Lung (tissue), 12 donors: Measurements from ENCODE around the gene MYL12B. TPM values are rescaled to one million over a fixed set of nuclear protein-coding genes. Genes with fewer than 3 reads are reported as not detected.

ENCODE experiments used
- ATAC-seq: fragments of 200-7000 bp; cut with Tn5 transposase; one replicate; pipeline ENCODE4 v1.9.1; 2020; ENCODE audit warnings: moderate number of reproducible peaks; ENCODE audit not compliant: insufficient read depth, low FRiP score
- DNase-seq, 3 donors: peaks; one replicate each; pipeline ENCODE4 v3.0.0-alpha.2; 2013 to 2017
- H3K27ac ChIP-seq, 2 donors: one replicate each; pipeline ENCODE4 v1.5.1; 2013; ENCODE audit warnings: mild to moderate bottlenecking in 2 of 2, moderate library complexity in 2 of 2, control low read depth in 1 of 2, inconsistent platforms in 1 of 2, low read depth in 1 of 2, low read length in 1 of 2
- H3K27me3 ChIP-seq, 3 donors: one replicate each; pipeline ENCODE4 v1.5.1; 2013; ENCODE audit warnings: low read length in 2 of 3; ENCODE audit not compliant: control insufficient read depth in 3 of 3, insufficient read depth in 3 of 3
- H3K36me3 ChIP-seq, 4 donors: one replicate each; pipeline ENCODE4 v1.5.1; 2013; ENCODE audit warnings: low read length in 4 of 4, mild to moderate bottlenecking in 1 of 4, moderate library complexity in 1 of 4; ENCODE audit not compliant: control insufficient read depth in 4 of 4, insufficient read depth in 4 of 4
- H3K4me1 ChIP-seq, 5 donors: one replicate each; pipeline ENCODE4 v1.5.1; 2013; ENCODE audit warnings: low read length in 5 of 5, mild to moderate bottlenecking in 2 of 5, moderate library complexity in 1 of 5; ENCODE audit not compliant: control insufficient read depth in 5 of 5, insufficient read depth in 5 of 5
- H3K4me3 ChIP-seq: one replicate; pipeline ENCODE4 v1.5.1; 2013; ENCODE audit warnings: mild to moderate bottlenecking, control low read depth, moderate library complexity
- H3K9ac ChIP-seq, 2 donors: one replicate each; pipeline ENCODE4 v1.5.1; 2013; ENCODE audit warnings: low read length in 2 of 2, control low read depth in 1 of 2; ENCODE audit not compliant: insufficient read depth in 1 of 2
- H3K9me3 ChIP-seq, 4 donors: one replicate each; pipeline ENCODE4 v1.5.1; 2013; ENCODE audit warnings: low read length in 3 of 4, mild to moderate bottlenecking in 1 of 4, moderate library complexity in 1 of 4; ENCODE audit not compliant: control insufficient read depth in 4 of 4, insufficient read depth in 3 of 4
- WGBS, 2 donors: extraction: QIAGEN DNeasy Blood & Tissue Kit; methylation state at CpG; one replicate each; pipeline ENCODE4 v1.1.7; 2013; 5-methylcytosine and 5-hydroxymethylcytosine counted together
- polyA plus RNA-seq, 2 donors: library from polyadenylated mRNA; stranded (reverse); fragments of 200-250 nt; gene quantifications; one replicate each; pipeline ENCODE4 v1.2.1, GENCODE V29; 2013
- total RNA-seq, 2 donors: library from RNA; depleted of rRNA in 1 of 2; stranded (reverse); fragments of >200 nt in 1 of 2; gene quantifications; one replicate each; pipeline ENCODE4 v1.2.1, GENCODE V29; 2014 to 2021
- TF ChIP-seq, protein P1 (sequence below): IDR thresholded peaks from 2 replicates; pipeline ENCODE4 v1.5.1; 2012; ENCODE audit warnings: mild to moderate bottlenecking; ENCODE audit errors: control extremely low read depth, extremely low read depth
- donor health status: control.
- donor health status: control.
- donor health status: Bipolar disorder and iron deficiency.
- donor health status: healthy.
- donor health status: DM: yes; HTN: yes; CAD: no.

Gene MYL12B
- total and polyA plus RNA-seq, 4 donors: 249 to 1,047 (median 418) TPM

GRCh38 chr18:3304832-3305231 is 42.9 kb downstream of the MYL12B start:
- Histone ChIP-seq H3K9me3 (no peaks in the 10 kb centered on the region), H3K9ac (no peak overlapping the region), H3K36me3 (no peaks in the 10 kb centered on the region), H3K4me3 (no peak overlapping the region), H3K4me1 (no peaks in the 10 kb centered on the region), H3K27me3 (no peaks in the 10 kb centered on the region), H3K27ac (no peak overlapping the region)
- DNase-seq (no peak), ATAC-seq (no peak)
- WGBS, 2 donors: 89 to 95% methylated on average over 1 of the region's 1 CpG
- TF ChIP-seq, protein P1, sequence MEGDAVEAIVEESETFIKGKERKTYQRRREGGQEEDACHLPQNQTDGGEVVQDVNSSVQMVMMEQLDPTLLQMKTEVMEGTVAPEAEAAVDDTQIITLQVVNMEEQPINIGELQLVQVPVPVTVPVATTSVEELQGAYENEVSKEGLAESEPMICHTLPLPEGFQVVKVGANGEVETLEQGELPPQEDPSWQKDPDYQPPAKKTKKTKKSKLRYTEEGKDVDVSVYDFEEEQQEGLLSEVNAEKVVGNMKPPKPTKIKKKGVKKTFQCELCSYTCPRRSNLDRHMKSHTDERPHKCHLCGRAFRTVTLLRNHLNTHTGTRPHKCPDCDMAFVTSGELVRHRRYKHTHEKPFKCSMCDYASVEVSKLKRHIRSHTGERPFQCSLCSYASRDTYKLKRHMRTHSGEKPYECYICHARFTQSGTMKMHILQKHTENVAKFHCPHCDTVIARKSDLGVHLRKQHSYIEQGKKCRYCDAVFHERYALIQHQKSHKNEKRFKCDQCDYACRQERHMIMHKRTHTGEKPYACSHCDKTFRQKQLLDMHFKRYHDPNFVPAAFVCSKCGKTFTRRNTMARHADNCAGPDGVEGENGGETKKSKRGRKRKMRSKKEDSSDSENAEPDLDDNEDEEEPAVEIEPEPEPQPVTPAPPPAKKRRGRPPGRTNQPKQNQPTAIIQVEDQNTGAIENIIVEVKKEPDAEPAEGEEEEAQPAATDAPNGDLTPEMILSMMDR: no peak

DNA sequence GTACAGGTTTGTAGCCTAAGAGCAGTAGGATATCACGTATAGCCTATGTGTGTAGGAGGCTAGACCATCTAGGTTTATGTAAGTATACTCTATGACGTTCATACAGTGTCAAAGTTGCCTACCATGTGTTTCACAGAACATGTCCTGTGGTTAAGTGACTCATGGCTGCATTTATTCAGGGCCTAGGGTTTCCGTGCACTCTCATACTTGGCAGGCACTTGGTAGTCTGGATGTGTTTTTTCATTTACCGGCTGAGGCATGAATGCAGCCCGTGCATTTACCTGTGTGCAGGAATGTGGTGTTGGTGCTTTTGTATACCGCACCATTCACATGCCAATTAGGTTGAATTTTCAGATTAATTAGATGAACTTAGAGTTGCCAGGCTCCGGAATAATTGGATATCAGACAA is 43.4 kb downstream of the MYL12B start:
- Histone ChIP-seq H3K9ac (no peak overlapping the region), H3K27me3 (no peaks in the 10 kb centered on the region), H3K36me3 (no peaks in the 10 kb centered on the region), H3K4me3 (no peak overlapping the region), H3K27ac (no peak overlapping the region), H3K4me1 (no peaks in the 10 kb centered on the region), H3K9me3 (no peaks in the 10 kb centered on the region)
- 75 to 77% methylated on average over 7 of the region's 7 CpGs for WGBS, 2 donors
- ATAC-seq (no peak), DNase-seq (no peak)
- TF ChIP-seq, protein P1: no peak

DNA sequence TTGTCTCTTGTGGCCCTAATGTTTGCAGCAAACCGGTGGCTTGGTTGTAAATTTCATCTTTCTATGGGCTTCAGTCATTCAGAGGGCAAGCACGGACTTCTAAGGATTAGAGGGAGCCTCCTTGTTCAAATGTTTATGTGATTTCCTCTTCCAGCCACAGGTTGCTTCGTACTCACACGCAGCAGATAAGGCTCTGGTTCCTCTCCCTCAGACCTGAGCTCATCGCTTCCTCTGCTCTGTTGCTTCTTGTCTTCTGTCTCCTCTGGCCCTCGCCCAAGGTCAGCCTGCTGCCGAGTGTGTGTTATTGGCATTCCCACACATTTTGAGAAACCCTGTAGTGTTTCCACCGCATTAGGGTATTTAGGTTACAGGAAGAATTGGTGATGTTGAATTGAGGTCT is 44.0 kb downstream of the MYL12B start:
- no peaks in the 10 kb centered on the region for H3K27me3 ChIP-seq
- no peaks in the 10 kb centered on the region for H3K36me3 ChIP-seq
- TF ChIP-seq, protein P1: no peak
- WGBS, 2 donors: 56 to 65% methylated on average over 8 of the region's 8 CpGs
- no peaks in the 10 kb centered on the region for H3K9me3 ChIP-seq
- H3K9ac ChIP-seq: no peak overlapping the region
- no peaks in the 10 kb centered on the region for H3K4me1 ChIP-seq
- no peak overlapping the region for H3K27ac ChIP-seq
- no peak for DNase-seq
- no peak for ATAC-seq
- no peak overlapping the region for H3K4me3 ChIP-seq

- Histone ChIP-seq H3K9me3 (no peaks in the 10 kb centered on the region), H3K27me3 (no peaks in the 10 kb centered on the region), H3K4me3 (no peak overlapping the region), H3K4me1 (no peaks in the 10 kb centered on the region), H3K9ac (no peak overlapping the region), H3K27ac (no peak overlapping the region), H3K36me3 (no peaks in the 10 kb centered on the region)
- DNase-seq: no peak
- TF ChIP-seq, protein P1: no peak
- WGBS, 2 donors: 77 to 85% methylated on average over 3 of the region's 3 CpGs
- no peak for ATAC-seq
These were observed 44.5 kb downstream of the MYL12B start for GRCh38 chr18:3306391-3306790.
